Activated CD4-positive, alpha-beta T cell treated with anti-CD3 and anti-CD28 coated beads, Interleukin-2, Interleukin-4, amounts not matched to agents 100 ng/mL and 50 ng/mL, durations not matched to agents 16 hours and 8 hours (primary cell): Measurements from ENCODE around the gene NPM3.

ENCODE experiments used
- DNase-seq: peaks from one replicate; pipeline ENCODE4 v3.0.0-alpha.2; 2020; ENCODE audit warnings: low spot score

NPM3 gene

GRCh38 chr10:101774589-101775272, 8.5 kb downstream of the NPM3 start:
- no peak for DNase-seq

DNA sequence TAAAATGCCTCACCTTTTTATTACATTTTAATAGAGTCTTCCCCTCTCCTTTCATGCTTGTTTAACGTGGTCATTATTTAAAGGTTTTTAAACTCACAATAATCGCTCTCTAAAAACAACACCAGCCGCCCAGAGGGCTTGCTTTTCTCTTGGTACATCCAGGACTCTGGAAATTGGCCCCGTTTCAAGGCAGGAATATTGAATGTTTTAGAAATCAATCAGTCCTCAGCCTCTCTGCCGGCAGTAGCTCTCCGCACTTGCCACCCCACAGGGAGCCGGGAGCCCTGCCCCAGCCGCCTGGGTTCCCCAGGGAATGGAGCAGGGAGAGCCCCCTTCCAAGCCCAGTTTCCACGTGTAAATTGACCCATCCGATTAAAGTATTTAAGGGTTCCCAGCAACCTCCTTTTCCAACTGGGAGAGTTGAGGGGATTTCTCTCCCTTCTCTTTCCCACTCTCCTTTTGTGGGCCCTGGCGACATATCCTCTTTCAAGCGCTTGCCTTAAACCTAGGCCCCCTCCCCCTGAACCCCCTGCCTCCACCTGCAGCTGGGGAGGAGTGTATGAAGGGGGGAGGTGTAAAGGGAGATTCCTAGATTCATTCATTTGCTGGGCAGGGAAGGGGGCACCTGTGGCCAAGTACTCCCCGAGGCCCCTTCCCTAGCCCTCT, 9.2 kb downstream of the NPM3 start:
- no peak for DNase-seq

DNA sequence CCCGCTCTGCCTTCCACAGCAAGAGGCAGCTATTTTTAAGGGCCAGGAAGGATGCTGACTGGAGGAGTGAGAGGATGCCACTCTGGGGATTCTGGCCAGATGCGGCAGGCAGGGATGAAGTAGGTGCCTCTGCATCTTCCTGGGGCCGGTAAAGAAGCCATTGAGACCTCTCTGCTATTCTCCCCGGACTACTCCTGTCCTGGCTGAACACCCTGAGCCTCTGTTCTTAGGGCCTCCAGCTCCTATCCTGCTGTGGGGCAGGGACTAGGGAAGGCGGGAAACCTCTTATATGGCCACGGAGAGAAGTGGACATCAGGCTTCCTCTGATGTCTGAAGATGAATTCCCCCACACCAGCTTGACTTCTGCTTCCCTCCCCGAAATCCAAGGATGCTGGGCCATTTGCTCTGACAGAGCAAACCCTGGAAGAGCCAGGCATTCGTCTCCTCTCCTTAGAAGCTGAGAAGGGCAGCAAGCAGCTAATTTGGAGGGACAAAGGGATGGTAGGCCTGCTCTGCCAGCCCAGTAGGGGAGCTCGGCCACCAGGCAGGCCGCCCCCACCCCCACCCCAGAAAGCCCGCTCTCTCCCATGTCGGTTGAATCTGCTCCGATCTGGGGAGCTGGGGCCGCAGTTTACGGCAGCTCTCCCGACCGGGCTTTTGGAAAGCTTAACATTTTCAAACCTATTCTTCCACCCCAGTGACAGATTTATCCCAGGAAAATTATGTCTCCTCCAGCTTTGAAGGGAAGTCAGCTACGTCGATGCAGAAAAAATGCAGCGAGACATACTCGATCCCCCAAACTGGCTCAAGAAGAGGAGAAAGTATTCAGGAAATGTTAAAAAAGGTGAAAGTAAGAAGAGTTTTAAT, 10.1 kb downstream of the NPM3 start:
- no peak for DNase-seq

DNA sequence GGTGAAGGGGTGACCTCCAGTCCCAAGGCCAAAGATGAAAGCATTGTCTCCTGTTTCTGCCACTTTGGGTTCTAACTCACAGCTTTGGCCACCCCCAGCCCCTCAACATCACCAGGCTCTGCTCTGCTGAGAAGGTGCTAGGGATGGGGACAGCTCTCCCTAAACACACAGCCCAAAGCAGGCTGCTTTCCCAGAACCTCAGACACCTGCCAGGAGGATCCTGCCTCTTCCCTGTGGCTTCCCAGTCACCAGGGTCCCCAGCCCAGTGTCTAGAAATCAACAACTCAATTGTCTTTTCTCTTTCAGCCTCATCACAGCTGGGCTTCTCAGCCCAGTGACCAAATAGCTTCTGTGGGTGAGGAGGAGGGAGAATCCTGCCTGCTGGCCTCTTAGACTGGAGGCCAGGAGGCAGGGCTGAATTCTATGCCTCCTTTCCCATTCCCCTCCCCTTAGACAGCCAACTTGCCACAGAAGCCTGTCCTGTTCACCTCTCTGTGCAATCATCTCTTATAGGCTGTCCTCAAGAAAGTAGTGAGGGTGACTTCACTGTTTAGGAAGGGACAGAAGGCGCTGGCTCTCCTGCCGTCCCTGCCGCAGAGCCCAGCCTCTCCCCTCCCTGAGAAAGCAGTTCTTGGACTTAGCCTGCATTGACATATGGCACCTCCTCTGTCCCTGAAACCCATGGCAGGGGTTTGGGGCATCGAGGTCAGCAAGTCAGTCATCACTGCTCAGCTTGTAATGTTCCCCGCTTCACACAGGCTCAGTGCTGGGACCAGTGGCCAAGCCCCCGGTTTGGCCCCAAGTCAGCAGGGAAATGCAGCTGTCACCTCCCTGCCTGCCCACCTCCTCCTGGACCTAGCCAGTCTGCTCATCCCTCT, 11.0 kb downstream of the NPM3 start:
- DNase-seq: no peak

- DNase-seq: no peak
These were observed 11.9 kb downstream of the NPM3 start for GRCh38 chr10:101771380-101771779.

- no peak for DNase-seq
These were observed 12.7 kb downstream of the NPM3 start for GRCh38 chr10:101770331-101771215.

DNA sequence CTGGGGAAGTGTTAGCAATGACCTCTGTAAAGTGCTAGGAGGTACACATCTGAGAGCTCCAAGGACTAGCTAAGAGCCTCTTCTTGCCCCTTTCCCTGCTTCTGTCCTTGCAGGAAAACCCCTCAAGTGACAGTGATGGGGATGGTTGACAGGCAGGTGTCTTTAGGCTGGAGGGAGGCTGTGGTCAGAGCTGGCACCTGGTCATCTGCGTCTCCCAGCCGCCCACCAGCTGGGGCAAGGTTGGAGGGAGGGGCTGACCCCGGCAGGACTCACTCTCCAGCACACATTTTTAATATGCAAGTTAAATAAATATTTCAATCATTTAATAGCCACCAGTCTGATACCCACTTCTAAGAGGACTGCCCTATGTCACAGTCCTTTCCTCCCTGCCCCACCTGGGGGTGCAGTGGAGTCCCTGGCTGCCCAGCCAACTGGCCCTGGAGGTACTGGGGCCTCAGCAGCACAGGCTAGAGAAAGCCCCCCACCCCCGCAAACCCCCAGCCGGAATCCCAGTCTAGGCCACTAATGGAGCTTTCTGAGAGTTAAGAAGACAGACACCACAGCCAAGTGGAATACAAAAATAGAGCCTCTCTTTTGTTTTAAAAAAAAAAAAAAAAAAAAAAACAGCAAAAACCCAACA, 13.6 kb downstream of the NPM3 start:
- DNase-seq: no peak

- no peak for DNase-seq
These were observed 14.5 kb downstream of the NPM3 start for GRCh38 chr10:101768791-101769170.

DNA sequence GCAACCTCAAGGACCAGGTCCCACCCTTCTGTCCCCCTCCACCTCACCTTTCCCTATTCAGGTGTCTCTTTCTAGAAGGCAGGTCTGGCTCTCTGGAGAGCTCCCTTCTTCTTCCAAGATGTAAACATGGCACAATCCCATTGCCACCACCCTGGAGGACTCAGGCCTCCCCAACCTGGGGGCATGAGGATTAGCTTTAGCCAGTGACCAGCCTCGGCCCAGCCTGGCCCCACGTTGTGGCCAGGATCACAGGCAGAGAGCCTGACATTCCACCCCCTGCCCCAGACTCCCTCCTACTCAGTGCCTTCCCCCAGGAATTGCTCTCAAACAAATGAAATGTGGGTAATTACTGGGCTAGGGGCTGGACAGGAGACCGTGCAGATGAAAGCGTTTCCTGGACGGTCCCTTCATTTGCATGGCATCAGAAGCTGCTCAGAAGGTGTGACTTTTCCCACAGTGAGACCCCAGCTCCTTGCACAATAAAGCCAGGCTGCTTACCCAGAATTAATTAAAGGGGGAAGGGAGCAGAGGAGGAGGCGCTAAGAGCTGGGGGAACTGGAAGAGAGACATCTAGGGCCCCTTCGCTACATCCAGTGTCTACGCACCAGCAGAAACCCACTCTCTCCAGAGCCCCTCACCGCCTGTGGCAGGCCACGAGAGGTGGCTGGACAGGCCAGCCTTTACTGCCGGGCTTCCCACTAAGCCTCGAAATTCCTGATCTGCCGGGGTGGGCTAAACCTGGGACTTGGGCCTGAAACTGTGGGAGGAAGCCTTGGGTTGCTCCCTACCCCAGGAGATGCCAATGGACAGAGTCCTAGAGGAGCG, 15.1 kb downstream of the NPM3 start:
- DNase-seq: no peak

- no peak for DNase-seq
These were observed 15.7 kb downstream of the NPM3 start for GRCh38 chr10:101767600-101767945.

DNA sequence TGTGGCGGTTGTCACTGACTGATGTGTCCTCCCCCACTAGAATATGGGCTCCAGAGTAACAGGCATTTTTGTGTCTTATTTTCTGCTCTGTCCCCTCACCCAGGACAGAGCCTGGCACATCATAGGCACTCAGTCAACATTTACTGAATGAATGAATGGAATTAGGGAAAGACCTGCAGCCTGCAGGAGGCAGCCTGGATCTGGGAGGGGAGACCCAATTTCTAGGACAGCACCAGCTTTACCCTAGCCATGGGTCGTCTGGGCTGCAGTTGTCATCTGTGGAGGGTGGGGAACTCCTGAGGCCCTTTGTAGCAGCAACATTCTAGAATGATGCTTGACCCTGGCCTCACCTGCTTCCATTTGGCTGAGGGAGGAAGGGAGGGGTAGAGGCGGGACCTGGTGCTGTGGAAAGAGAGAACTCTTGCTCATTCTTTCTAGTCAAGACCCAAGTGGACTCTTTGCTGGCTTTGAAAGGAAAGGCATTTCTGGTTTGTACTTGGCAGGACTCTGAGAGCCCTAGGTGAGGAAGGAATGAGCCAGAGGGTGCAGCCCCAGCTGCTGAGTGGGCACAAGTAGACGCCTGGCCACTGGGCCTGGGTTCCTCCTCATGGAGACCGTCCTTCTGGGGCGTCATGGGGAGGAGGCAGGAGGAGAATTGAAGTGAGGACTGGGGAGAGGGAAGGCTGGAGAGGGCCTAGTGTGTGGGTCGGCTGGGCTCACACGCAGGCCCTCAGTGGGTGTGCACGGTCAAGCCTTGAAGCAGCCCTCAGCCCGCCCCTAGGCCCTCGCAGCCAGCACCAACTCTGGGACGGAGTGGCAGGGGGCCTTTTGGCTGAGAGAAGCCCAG, 16.3 kb downstream of the NPM3 start:
- DNase-seq: no peak

GRCh38 chr10:101766306-101766705, 16.9 kb downstream of the NPM3 start:
- DNase-seq: no peak

DNA sequence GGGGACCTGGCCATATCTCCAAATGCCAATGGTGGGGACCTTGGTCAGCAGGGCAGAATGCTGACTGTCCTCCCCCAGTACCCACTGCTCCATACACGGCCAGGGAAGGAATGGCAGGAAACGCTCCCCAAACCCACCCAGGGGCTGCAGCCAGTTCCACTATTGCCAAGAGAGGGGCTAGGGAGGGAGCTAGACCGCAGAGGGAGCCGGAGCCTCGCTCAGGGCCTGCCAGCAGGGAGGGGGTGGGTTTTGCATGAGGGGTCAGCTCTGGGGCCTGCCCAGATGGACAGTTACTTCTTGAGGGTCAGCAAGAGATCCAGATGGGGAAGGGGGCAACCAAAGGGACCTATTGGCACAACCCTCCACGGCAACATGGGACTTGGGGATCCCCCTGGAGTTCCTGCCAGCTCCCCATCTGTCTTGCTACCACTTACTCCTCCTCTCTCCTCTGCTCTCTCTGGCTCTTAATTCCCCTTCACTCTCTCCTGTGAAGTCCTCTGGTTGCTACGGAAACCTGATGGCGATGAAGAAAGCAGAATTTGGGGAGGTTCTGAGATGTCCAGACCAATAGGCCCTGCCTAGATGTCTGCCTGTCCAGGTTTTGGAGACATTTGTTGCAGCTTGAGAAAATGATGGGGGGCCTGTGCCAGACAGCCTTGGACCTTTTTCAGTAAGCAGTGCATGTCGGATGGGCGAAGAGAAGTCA, 20.0 kb downstream of the NPM3 start:
- DNase-seq: no peak

- no peak for DNase-seq
These were observed 20.5 kb downstream of the NPM3 start for GRCh38 chr10:101762736-101763135.

GRCh38 chr10:101761226-101761625, 22.0 kb downstream of the NPM3 start:
- no peak for DNase-seq

DNA sequence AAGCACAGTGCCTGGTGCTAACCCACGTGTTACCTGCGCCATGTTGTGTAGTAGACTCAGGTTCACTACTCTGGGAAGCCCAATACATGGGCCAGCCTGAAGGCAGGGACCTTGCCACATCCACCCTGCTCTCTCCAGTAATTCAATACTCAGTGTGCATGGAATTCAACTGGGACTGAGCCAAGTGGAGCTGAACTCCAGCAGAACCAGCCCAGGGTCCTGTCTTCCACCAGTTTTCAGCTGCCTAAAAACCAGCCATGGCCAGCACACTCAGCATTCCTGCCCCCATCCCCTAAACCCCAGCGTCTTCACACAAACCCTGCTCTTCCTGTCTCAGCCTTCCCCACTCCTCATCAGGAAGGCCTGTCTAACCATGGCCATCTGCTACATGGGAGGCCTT, 22.7 kb downstream of the NPM3 start:
- no peak for DNase-seq

- DNase-seq: no peak
These were observed 23.7 kb downstream of the NPM3 start for GRCh38 chr10:101759309-101760247.
